ENCODE measurements around the gene EN2. TPM values are rescaled to one million over a fixed set of nuclear protein-coding genes. Genes with fewer than 3 reads are reported as not detected.

EN2 gene
- total RNA-seq, 1 donor from 2014 or later, result not detected

DNA sequence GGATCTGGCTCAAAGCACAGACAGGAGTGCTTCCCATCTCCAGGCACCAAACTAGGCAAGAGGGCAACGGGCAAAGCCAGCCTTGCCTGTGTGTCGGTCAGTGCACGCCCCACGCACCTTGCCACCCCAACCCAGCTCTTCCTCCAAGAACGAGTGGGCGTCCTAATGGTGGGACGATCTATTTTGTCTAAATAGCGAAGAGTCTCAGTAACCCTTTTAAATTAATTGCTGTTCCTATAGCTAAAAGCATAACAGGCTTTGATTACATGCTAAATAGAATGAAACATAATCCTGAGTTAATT lies 12.2 kb downstream of the EN2 start:
- DNase-seq (ENCODE audit: low read depth), result no peak
- TF ChIP-seq, protein P1, sequence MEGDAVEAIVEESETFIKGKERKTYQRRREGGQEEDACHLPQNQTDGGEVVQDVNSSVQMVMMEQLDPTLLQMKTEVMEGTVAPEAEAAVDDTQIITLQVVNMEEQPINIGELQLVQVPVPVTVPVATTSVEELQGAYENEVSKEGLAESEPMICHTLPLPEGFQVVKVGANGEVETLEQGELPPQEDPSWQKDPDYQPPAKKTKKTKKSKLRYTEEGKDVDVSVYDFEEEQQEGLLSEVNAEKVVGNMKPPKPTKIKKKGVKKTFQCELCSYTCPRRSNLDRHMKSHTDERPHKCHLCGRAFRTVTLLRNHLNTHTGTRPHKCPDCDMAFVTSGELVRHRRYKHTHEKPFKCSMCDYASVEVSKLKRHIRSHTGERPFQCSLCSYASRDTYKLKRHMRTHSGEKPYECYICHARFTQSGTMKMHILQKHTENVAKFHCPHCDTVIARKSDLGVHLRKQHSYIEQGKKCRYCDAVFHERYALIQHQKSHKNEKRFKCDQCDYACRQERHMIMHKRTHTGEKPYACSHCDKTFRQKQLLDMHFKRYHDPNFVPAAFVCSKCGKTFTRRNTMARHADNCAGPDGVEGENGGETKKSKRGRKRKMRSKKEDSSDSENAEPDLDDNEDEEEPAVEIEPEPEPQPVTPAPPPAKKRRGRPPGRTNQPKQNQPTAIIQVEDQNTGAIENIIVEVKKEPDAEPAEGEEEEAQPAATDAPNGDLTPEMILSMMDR (conservative IDR thresholded peaks at IDR 0.05; ENCODE audit: low read depth, low read length), result no peak
- no peak overlapping the region for H3K4me3 ChIP-seq (ENCODE audit: low read depth, low read length)

GRCh38 chr7:155470686-155471638 lies 13.0 kb downstream of the EN2 start:
- TF ChIP-seq, protein P1 (conservative IDR thresholded peaks at IDR 0.05; ENCODE audit: low read depth, low read length), result no peak
- H3K4me3 ChIP-seq (ENCODE audit: low read depth, low read length), result peak overlapping the region; percentile 31
- DNase-seq (ENCODE audit: low read depth), result peak; percentile 25

DNA sequence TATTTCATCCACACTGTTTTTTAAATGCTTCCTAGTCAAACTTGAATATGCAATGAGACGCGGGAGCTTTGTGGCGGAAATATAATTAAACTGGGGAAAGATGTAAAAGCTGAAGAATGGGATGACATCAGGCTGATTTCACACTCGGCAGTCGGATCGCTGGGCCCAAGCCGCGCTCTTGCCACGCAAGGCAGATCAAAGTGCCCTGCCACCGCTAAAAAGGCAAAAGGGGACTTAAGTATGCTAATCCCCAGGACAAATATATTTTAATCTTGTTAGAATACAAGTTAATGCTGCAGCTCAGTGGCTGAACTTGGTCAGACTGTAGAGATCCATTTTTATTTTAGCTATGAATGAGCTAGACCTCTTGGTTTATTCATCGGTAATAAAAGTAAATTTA lies 13.8 kb downstream of the EN2 start:
- TF ChIP-seq, protein P1 (conservative IDR thresholded peaks at IDR 0.05; ENCODE audit: low read depth, low read length), result no peak
- no peak overlapping the region for H3K4me3 ChIP-seq (ENCODE audit: low read depth, low read length)
- DNase-seq (ENCODE audit: low read depth), result peak; percentile 36

GRCh38 chr7:155477476-155477875 lies 19.5 kb downstream of the EN2 start:
- H3K4me3 ChIP-seq (ENCODE audit: low read depth, low read length), result no peak overlapping the region
- no peak for DNase-seq (ENCODE audit: low read depth)
- TF ChIP-seq, protein P1 (conservative IDR thresholded peaks at IDR 0.05; ENCODE audit: low read depth, low read length), result no peak

GRCh38 chr7:155481764-155482163 lies 23.8 kb downstream of the EN2 start:
- DNase-seq (ENCODE audit: low read depth), result no peak
- H3K4me3 ChIP-seq (ENCODE audit: low read depth, low read length), result no peak overlapping the region
- TF ChIP-seq, protein P1 (conservative IDR thresholded peaks at IDR 0.05; ENCODE audit: low read depth, low read length), result no peak

GRCh38 chr7:155482511-155483183 lies 24.7 kb downstream of the EN2 start:
- H3K4me3 ChIP-seq (ENCODE audit: low read depth, low read length), result no peak overlapping the region
- TF ChIP-seq, protein P1 (conservative IDR thresholded peaks at IDR 0.05; ENCODE audit: low read depth, low read length), result no peak
- DNase-seq (ENCODE audit: low read depth), result no peak
